ENCODE results near the gene MCC.

Gene MCC

GRCh38 chr5:113202287-113202686 is 286.0 kb downstream of the MCC start:
- Histone ChIP-seq H3K4me3 (ENCODE audit: insufficient read depth, low read length, poor library complexity, severe bottlenecking) (no peak overlapping the region), H3K79me2 (ENCODE audit: insufficient read depth, low read length) (no peaks in the 10 kb centered on the region), H3K4me2 (ENCODE audit: low read depth, low read length, poor library complexity, severe bottlenecking) (no peak overlapping the region), H3K9me2 (replicated peaks; ENCODE audit: insufficient read depth, low read length) (no peaks in the 10 kb centered on the region), H3K9ac (ENCODE audit: low read length) (no peak overlapping the region), H3K9me3 (ENCODE audit: insufficient read depth, low read length) (no peaks in the 10 kb centered on the region), H3K27ac (ENCODE audit: low read depth, low read length) (no peak overlapping the region), H3K36me3 (ENCODE audit: low read length) (no peaks in the 10 kb centered on the region), H2AFZ (ENCODE audit: low read depth, low read length, severe bottlenecking) (no peak overlapping the region), H4K20me1 (ENCODE audit: low read depth, low read length) (no peaks in the 10 kb centered on the region), H3K27me3 (ENCODE audit: low read length) (no peaks in the 10 kb centered on the region), H3F3A (ENCODE audit: insufficient read depth) (no peaks in the 10 kb centered on the region)
- TF ChIP-seq CTCF (IDR thresholded peaks at IDR 0.05; ENCODE audit: insufficient read depth, low read length, poor library complexity, severe bottlenecking) (no peak), EZH2phosphoT487 (conservative IDR thresholded peaks at IDR 0.05; ENCODE audit: low read length) (no peak)

- Histone ChIP-seq H3K9me3 (ENCODE audit: insufficient read depth, low read length) (no peaks in the 10 kb centered on the region), H3K4me2 (ENCODE audit: low read depth, low read length, poor library complexity, severe bottlenecking) (no peak overlapping the region), H2AFZ (ENCODE audit: low read depth, low read length, severe bottlenecking) (no peak overlapping the region), H3K9ac (ENCODE audit: low read length) (no peak overlapping the region), H4K20me1 (ENCODE audit: low read depth, low read length) (no peaks in the 10 kb centered on the region), H3K27me3 (ENCODE audit: low read length) (no peaks in the 10 kb centered on the region), H3K36me3 (ENCODE audit: low read length) (no peaks in the 10 kb centered on the region), H3K27ac (ENCODE audit: low read depth, low read length) (no peak overlapping the region), H3K9me2 (replicated peaks; ENCODE audit: insufficient read depth, low read length) (no peaks in the 10 kb centered on the region), H3K4me3 (ENCODE audit: insufficient read depth, low read length, poor library complexity, severe bottlenecking) (no peak overlapping the region), H3F3A (ENCODE audit: insufficient read depth) (no peaks in the 10 kb centered on the region), H3K79me2 (ENCODE audit: insufficient read depth, low read length) (no peaks in the 10 kb centered on the region)
- TF ChIP-seq CTCF (IDR thresholded peaks at IDR 0.05; ENCODE audit: insufficient read depth, low read length, poor library complexity, severe bottlenecking) (no peak), EZH2phosphoT487 (conservative IDR thresholded peaks at IDR 0.05; ENCODE audit: low read length) (no peak)
These were observed 286.5 kb downstream of the MCC start for GRCh38 chr5:113201715-113202114.

GRCh38 chr5:113199122-113199905 is 288.9 kb downstream of the MCC start:
- Histone ChIP-seq H3K27me3 (ENCODE audit: low read length) (no peaks in the 10 kb centered on the region), H3K4me3 (ENCODE audit: insufficient read depth, low read length, poor library complexity, severe bottlenecking) (no peak overlapping the region), H3F3A (ENCODE audit: insufficient read depth) (no peaks in the 10 kb centered on the region), H3K9me2 (replicated peaks; ENCODE audit: insufficient read depth, low read length) (no peaks in the 10 kb centered on the region), H3K4me2 (ENCODE audit: low read depth, low read length, poor library complexity, severe bottlenecking) (no peak overlapping the region), H3K36me3 (ENCODE audit: low read length) (no peaks in the 10 kb centered on the region), H3K9ac (ENCODE audit: low read length) (no peak overlapping the region), H4K20me1 (ENCODE audit: low read depth, low read length) (no peaks in the 10 kb centered on the region), H2AFZ (ENCODE audit: low read depth, low read length, severe bottlenecking) (no peak overlapping the region), H3K27ac (ENCODE audit: low read depth, low read length) (no peak overlapping the region), H3K79me2 (ENCODE audit: insufficient read depth, low read length) (no peaks in the 10 kb centered on the region), H3K9me3 (ENCODE audit: insufficient read depth, low read length) (no peaks in the 10 kb centered on the region)
- TF ChIP-seq EZH2phosphoT487 (conservative IDR thresholded peaks at IDR 0.05; ENCODE audit: low read length) (no peak), CTCF (IDR thresholded peaks at IDR 0.05; ENCODE audit: insufficient read depth, low read length, poor library complexity, severe bottlenecking) (no peak)
